Mesothelial cell of epicardium (in vitro differentiated cells): ENCODE data around the gene YWHAG. TPM values are rescaled to one million over a fixed set of nuclear protein-coding genes. Genes with fewer than 3 reads are reported as not detected.

ENCODE experiments used
- DNase-seq, 2 experiments: peaks; one replicate each; pipeline ENCODE4 v3.0.0; 2021; ENCODE audit warnings: low spot score in 2 of 2; ENCODE audit not compliant: unreplicated experiment in 2 of 2
- H3K27ac Mint-ChIP-seq: 2 replicates; pipeline ENCODE4 v1.8.0; 2021; ENCODE audit warnings: mixed read lengths
- H3K27me3 Mint-ChIP-seq: 2 replicates; pipeline ENCODE4 v1.8.0; 2021; ENCODE audit warnings: low read depth, mixed read lengths
- H3K36me3 Mint-ChIP-seq: 2 replicates; pipeline ENCODE4 v1.8.0; 2021; ENCODE audit warnings: mixed read lengths
- H3K4me1 Mint-ChIP-seq: 2 replicates; pipeline ENCODE4 v1.8.0; 2021; ENCODE audit warnings: mixed read lengths
- H3K4me3 Mint-ChIP-seq: 2 replicates; pipeline ENCODE4 v1.8.0; 2021; ENCODE audit warnings: mild to moderate bottlenecking, moderate library complexity, mixed read lengths
- H3K9me3 Mint-ChIP-seq: 2 replicates; pipeline ENCODE4 v1.8.0; 2021; ENCODE audit warnings: mixed read lengths
- CTCF ChIP-seq: fragments of 200-600 bp; sonication (generic); IDR thresholded peaks from one replicate; pipeline ENCODE4 v1.5.0; 2021; ENCODE audit warnings: antibody characterized with exemption; ENCODE audit not compliant: unreplicated experiment
- total RNA-seq: library from RNA; stranded (reverse); gene quantifications from 3 replicates; pipeline ENCODE4 v1.2.1, GENCODE V29; 2021

The YWHAG gene
- total RNA-seq, 1 donor from 2014 or later: 145 TPM

GRCh38 chr7:76383089-76383944, 24.5 kb upstream of the YWHAG start:
- Mint-ChIP-seq H3K4me1 (peaks cover 2% of the 10 kb centered on the region), H3K36me3 (no peaks in the 10 kb centered on the region), H3K27ac (no peak overlapping the region), H3K4me3 (no peak overlapping the region), H3K27me3 (no peaks in the 10 kb centered on the region), H3K9me3 (no peaks in the 10 kb centered on the region)
- no peak for DNase-seq
- no peak for TF ChIP-seq CTCF

- Mint-ChIP-seq H3K4me3 (no peak overlapping the region), H3K36me3 (no peaks in the 10 kb centered on the region), H3K9me3 (no peaks in the 10 kb centered on the region), H3K27ac (no peak overlapping the region), H3K27me3 (no peaks in the 10 kb centered on the region), H3K4me1 (peaks cover 2% of the 10 kb centered on the region)
- DNase-seq: no peak
- TF ChIP-seq CTCF: peak; percentile 30
Measured at GRCh38 chr7:76381814-76382213, 23.0 kb upstream of the YWHAG start.

- Mint-ChIP-seq H3K4me3 (peak overlapping the region; percentile 70), H3K36me3 (no peaks in the 10 kb centered on the region), H3K27me3 (no peaks in the 10 kb centered on the region), H3K9me3 (no peaks in the 10 kb centered on the region), H3K4me1 (peaks cover 2% of the 10 kb centered on the region), H3K27ac (peak overlapping the region; percentile 98)
- TF ChIP-seq CTCF: no peak
- no peak for DNase-seq
Measured at GRCh38 chr7:76380623-76380966, 21.8 kb upstream of the YWHAG start.

GRCh38 chr7:76377186-76377918, 18.6 kb upstream of the YWHAG start:
- no peak overlapping the region for H3K4me3 Mint-ChIP-seq
- TF ChIP-seq CTCF: no peak
- DNase-seq: no peak
- no peaks in the 10 kb centered on the region for H3K9me3 Mint-ChIP-seq
- H3K27me3 Mint-ChIP-seq: no peaks in the 10 kb centered on the region
- peaks cover 10% of the 10 kb centered on the region for H3K4me1 Mint-ChIP-seq
- H3K36me3 Mint-ChIP-seq: no peaks in the 10 kb centered on the region
- no peak overlapping the region for H3K27ac Mint-ChIP-seq

- Mint-ChIP-seq H3K9me3 (no peaks in the 10 kb centered on the region), H3K4me3 (no peak overlapping the region), H3K27ac (no peak overlapping the region), H3K36me3 (no peaks in the 10 kb centered on the region), H3K27me3 (no peaks in the 10 kb centered on the region), H3K4me1 (peaks cover 10% of the 10 kb centered on the region)
- DNase-seq: no peak
- no peak for TF ChIP-seq CTCF
Measured at GRCh38 chr7:76375251-76375650, 16.5 kb upstream of the YWHAG start.
